GM23338 (cell line): ENCODE data around the gene SYT2. TPM values are rescaled to one million over a fixed set of nuclear protein-coding genes. Genes with fewer than 3 reads are reported as not detected.

Experiments used
- ATAC-seq: fragments of 200-7000 bp; cut with Tn5 transposase; 3 replicates; pipeline ENCODE4 v1.9.1; 2020
- DNase-seq: peaks from one replicate; pipeline ENCODE4 v3.0.0-alpha.2; 2015; ENCODE audit warnings: low spot score
- H2AFZ ChIP-seq: fragments of 200-600 bp; sonication (generic); 2 replicates; pipeline ENCODE4 v1.8.0; 2016; ENCODE audit warnings: antibody characterized with exemption, mild to moderate bottlenecking, moderate library complexity
- H3F3A ChIP-seq: fragments of 200-600 bp; sonication (generic); replicated peaks from 2 replicates; pipeline ENCODE4 v1.8.0; 2017; ENCODE audit warnings: antibody characterized with exemption, mixed run types, low read depth
- H3K27ac ChIP-seq: fragments of 200-600 bp; sonication (generic); 2 replicates; pipeline ENCODE4 v1.6.1; 2016; ENCODE audit warnings: low read depth
- H3K27me3 ChIP-seq: fragments of 200-600 bp; sonication (generic); 2 replicates; pipeline ENCODE4 v1.8.0; 2016; ENCODE audit warnings: mild to moderate bottlenecking, mixed run types, moderate library complexity; ENCODE audit not compliant: insufficient read depth
- H3K36me3 ChIP-seq: fragments of 200-600 bp; sonication (generic); 2 replicates; pipeline ENCODE4 v1.8.0; 2016; ENCODE audit warnings: mild to moderate bottlenecking; ENCODE audit not compliant: insufficient read depth
- H3K4me1 ChIP-seq: fragments of 200-600 bp; sonication (generic); 2 replicates; pipeline ENCODE4 v1.8.0; 2016; ENCODE audit warnings: mild to moderate bottlenecking, moderate library complexity; ENCODE audit not compliant: insufficient read depth
- H3K4me2 ChIP-seq: fragments of 200-600 bp; sonication (generic); 2 replicates; pipeline ENCODE4 v1.7.1; 2017; ENCODE audit warnings: mixed run types
- H3K4me3 ChIP-seq: fragments of 200-600 bp; sonication (generic); 2 replicates; pipeline ENCODE4 v1.6.1; 2016; ENCODE audit warnings: mixed run types
- H3K79me2 ChIP-seq: fragments of 200-600 bp; sonication (generic); replicated peaks from 2 replicates; pipeline ENCODE4 v1.8.0; 2017; ENCODE audit warnings: mild to moderate bottlenecking; ENCODE audit not compliant: insufficient read depth
- H3K9me2 ChIP-seq: fragments of 200-600 bp; sonication (generic); 2 replicates; pipeline ENCODE4 v1.8.0; 2017; ENCODE audit not compliant: insufficient read depth
- H4K20me1 ChIP-seq: fragments of 200-600 bp; sonication (generic); replicated peaks from 2 replicates; pipeline ENCODE4 v1.8.0; 2017; ENCODE audit warnings: mild to moderate bottlenecking; ENCODE audit not compliant: insufficient read depth
- H3K27ac Mint-ChIP-seq: 2 replicates; pipeline ENCODE4 v1.8.0; 2020; ENCODE audit warnings: inconsistent platforms, mild to moderate bottlenecking, moderate library complexity, mixed read lengths
- H3K27me3 Mint-ChIP-seq: 3 replicates; pipeline ENCODE4 v1.8.0; 2022; ENCODE audit warnings: low read depth, mild to moderate bottlenecking, moderate library complexity, mixed read lengths, inconsistent platforms; ENCODE audit not compliant: insufficient read depth, poor library complexity
- H3K36me3 Mint-ChIP-seq: 3 replicates; pipeline ENCODE4 v1.8.0; 2021; ENCODE audit warnings: low read depth, mild to moderate bottlenecking, inconsistent platforms, moderate library complexity, mixed read lengths
- H3K4me1 Mint-ChIP-seq: 3 replicates; pipeline ENCODE4 v1.8.0; 2020; ENCODE audit warnings: mild to moderate bottlenecking, inconsistent platforms, mixed read lengths
- H3K4me3 Mint-ChIP-seq: 3 replicates; pipeline ENCODE4 v1.8.0; 2021; ENCODE audit warnings: moderate library complexity, mild to moderate bottlenecking, inconsistent platforms, mixed read lengths
- H3K9me3 Mint-ChIP-seq: 3 replicates; pipeline ENCODE4 v1.8.0; 2020; ENCODE audit warnings: moderate library complexity, mild to moderate bottlenecking, inconsistent platforms, mixed read lengths
- CREB1 ChIP-seq: fragments of 250-450 bp; sonication (Bioruptor Pico); IDR thresholded peaks from 2 replicates; pipeline ENCODE4 v1.5.0; 2020; ENCODE audit warnings: low read depth, mild to moderate bottlenecking, moderate library complexity
- EZH2 ChIP-seq: fragments of 200-600 bp; sonication (generic); IDR thresholded peaks from one replicate; pipeline ENCODE4 v1.8.0; 2017; ENCODE audit warnings: antibody characterized with exemption, mild to moderate bottlenecking, low read depth; ENCODE audit not compliant: unreplicated experiment
- EZH2phosphoT487 ChIP-seq: fragments of 200-600 bp; sonication (generic); IDR thresholded peaks from one replicate; pipeline ENCODE4 v1.8.1; 2018; ENCODE audit warnings: antibody characterized with exemption; ENCODE audit not compliant: unreplicated experiment
- JUNB ChIP-seq: IDR thresholded peaks from one replicate; pipeline ENCODE4 v1.6.1; 2016; ENCODE audit warnings: antibody characterized with exemption; ENCODE audit not compliant: unreplicated experiment
- NANOG ChIP-seq: IDR thresholded peaks from 2 replicates; pipeline ENCODE4 v1.6.1; 2016; ENCODE audit warnings: antibody characterized with exemption, borderline replicate concordance
- POLR2AphosphoS5 ChIP-seq: IDR thresholded peaks from 2 replicates; pipeline ENCODE4 v1.6.1; 2016; ENCODE audit warnings: antibody characterized with exemption, low read depth
- STAT1 ChIP-seq: IDR thresholded peaks from one replicate; pipeline ENCODE4 v1.6.1; 2016; ENCODE audit warnings: antibody characterized with exemption; ENCODE audit not compliant: unreplicated experiment
- ZNF114 ChIP-seq: fragments of 250-450 bp; sonication (Bioruptor Pico); IDR thresholded peaks from 2 replicates; pipeline ENCODE4 v1.5.0; 2020; ENCODE audit warnings: mild to moderate bottlenecking, moderate library complexity
- ZNF331 ChIP-seq: fragments of 250-450 bp; sonication (Bioruptor Pico); IDR thresholded peaks from 2 replicates; pipeline ENCODE4 v1.5.0; 2020; ENCODE audit warnings: low read depth, mild to moderate bottlenecking, moderate library complexity
- polyA plus RNA-seq: library from polyadenylated mRNA; unstranded; fragments of >200 nt; fragmentation: Nextera tagmentation; extraction: Ambion mirVana; gene quantifications from 2 replicates; pipeline ENCODE4 v1.2.1, GENCODE V29; 2016
- total RNA-seq: library from RNA; depleted of rRNA; stranded (reverse); fragments of >200 nt; shearing (Covaris generic); gene quantifications from 2 replicates; pipeline ENCODE4 v1.2.3, GENCODE V29; 2014
- TF ChIP-seq, protein P1 (sequence below), 2 experiments: fragments of 200-600 bp in 1 of 2; sonication (generic) in 1 of 2; conservative IDR thresholded peaks; 2 replicates each; pipeline versions ENCODE4 v1.5.1 to v1.6.1; 2016 to 2017; ENCODE audit warnings: antibody characterized with exemption in 2 of 2, low read depth in 2 of 2, mild to moderate bottlenecking in 2 of 2, moderate library complexity in 1 of 2
- TF ChIP-seq, protein P2 (sequence below): IDR thresholded peaks from 2 replicates; pipeline ENCODE4 v1.6.1; 2016; ENCODE audit warnings: antibody characterized with exemption
- TF ChIP-seq, protein P3 (sequence below): fragments of 250-450 bp; sonication (Bioruptor Pico); IDR thresholded peaks from 2 replicates; pipeline ENCODE4 v1.5.0; 2020; ENCODE audit warnings: mild to moderate bottlenecking, moderate library complexity

SYT2 gene
- total and polyA plus RNA-seq, 2 experiments from 2014 or later, result 2.4 to 12.5 TPM

DNA sequence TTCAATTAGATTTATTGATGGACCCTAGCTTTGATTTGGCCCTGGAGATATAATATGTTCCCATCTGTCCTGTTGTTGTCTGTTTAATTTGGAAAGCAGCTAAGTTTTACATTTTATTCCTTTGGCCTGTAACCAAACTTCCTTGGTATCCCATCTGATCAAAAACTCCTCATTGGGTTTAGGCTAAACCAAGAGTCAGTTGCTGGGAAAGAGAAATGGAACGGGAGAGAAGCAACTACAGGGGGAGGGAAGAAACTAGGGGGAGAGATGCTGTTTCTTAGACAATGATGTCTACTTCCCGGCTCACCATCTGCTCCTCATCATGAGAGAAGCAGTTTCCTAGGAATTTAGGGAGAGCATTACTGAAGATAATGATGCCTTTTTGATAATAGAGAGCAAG is 141.8 kb downstream of the SYT2 start:
- H3K4me3 ChIP-seq, result no peak overlapping the region
- H3K27me3 ChIP-seq, result no peaks in the 10 kb centered on the region
- Mint-ChIP-seq H3K4me3 (no peak overlapping the region), H3K27ac (peak overlapping the region; percentile 90), H3K4me1 (peaks cover 50% of the 10 kb centered on the region), H3K9me3 (no peaks in the 10 kb centered on the region), H3K27me3 (no peaks in the 10 kb centered on the region), H3K36me3 (no peaks in the 10 kb centered on the region; the same call in 2 of the 3 replicates)
- H2AFZ ChIP-seq, result no peak overlapping the region
- ATAC-seq (no peak), DNase-seq (no peak)
- H3K4me2 ChIP-seq, result peak overlapping the region; percentile 1; the same call in 1 of the 2 replicates
- H3K9me2 ChIP-seq, result no peaks in the 10 kb centered on the region
- peaks cover 31% of the 10 kb centered on the region for H3K4me1 ChIP-seq
- no peak for TF ChIP-seq ZNF331 (CRISPR knock-in tag)
- no peak for TF ChIP-seq JUNB
- TF ChIP-seq ZNF114 (CRISPR knock-in tag), result no peak
- TF ChIP-seq POLR2AphosphoS5, result no peak
- TF ChIP-seq, protein P1, sequence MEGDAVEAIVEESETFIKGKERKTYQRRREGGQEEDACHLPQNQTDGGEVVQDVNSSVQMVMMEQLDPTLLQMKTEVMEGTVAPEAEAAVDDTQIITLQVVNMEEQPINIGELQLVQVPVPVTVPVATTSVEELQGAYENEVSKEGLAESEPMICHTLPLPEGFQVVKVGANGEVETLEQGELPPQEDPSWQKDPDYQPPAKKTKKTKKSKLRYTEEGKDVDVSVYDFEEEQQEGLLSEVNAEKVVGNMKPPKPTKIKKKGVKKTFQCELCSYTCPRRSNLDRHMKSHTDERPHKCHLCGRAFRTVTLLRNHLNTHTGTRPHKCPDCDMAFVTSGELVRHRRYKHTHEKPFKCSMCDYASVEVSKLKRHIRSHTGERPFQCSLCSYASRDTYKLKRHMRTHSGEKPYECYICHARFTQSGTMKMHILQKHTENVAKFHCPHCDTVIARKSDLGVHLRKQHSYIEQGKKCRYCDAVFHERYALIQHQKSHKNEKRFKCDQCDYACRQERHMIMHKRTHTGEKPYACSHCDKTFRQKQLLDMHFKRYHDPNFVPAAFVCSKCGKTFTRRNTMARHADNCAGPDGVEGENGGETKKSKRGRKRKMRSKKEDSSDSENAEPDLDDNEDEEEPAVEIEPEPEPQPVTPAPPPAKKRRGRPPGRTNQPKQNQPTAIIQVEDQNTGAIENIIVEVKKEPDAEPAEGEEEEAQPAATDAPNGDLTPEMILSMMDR (conservative IDR thresholded peaks at IDR 0.05; ENCODE audit: low read depth in 2 of 2), result no peak
- TF ChIP-seq EZH2, result no peak
- TF ChIP-seq, protein P2, sequence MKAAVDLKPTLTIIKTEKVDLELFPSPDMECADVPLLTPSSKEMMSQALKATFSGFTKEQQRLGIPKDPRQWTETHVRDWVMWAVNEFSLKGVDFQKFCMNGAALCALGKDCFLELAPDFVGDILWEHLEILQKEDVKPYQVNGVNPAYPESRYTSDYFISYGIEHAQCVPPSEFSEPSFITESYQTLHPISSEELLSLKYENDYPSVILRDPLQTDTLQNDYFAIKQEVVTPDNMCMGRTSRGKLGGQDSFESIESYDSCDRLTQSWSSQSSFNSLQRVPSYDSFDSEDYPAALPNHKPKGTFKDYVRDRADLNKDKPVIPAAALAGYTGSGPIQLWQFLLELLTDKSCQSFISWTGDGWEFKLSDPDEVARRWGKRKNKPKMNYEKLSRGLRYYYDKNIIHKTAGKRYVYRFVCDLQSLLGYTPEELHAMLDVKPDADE, result no peak
- TF ChIP-seq STAT1, result no peak
- peak overlapping the region; percentile 63 for H3K27ac ChIP-seq
- no peaks in the 10 kb centered on the region for H3K79me2 ChIP-seq
- no peaks in the 10 kb centered on the region for H3F3A ChIP-seq
- H4K20me1 ChIP-seq, result no peaks in the 10 kb centered on the region
- no peaks in the 10 kb centered on the region for H3K36me3 ChIP-seq

DNA sequence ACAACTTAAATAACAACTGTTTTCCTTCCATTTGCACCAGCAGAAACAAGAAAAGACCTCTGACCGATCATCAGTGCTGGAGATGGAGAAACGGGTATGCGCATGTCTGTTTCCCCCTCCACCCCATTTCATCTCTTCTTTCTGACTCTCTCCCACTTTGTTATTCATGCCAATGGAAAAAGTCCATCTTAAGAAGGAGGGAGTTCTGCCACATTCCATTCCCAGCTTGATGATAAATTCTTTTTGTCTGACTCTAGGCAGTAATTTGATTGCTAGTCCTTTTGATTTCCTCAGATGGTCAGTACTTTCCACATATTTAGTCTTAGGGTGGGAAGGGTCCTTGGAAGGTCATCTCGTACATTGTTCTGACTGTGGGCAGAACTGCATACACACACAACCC is 142.5 kb downstream of the SYT2 start:
- Histone ChIP-seq H3F3A (no peaks in the 10 kb centered on the region), H3K27ac (peak overlapping the region; percentile 73), H2AFZ (no peak overlapping the region), H3K4me3 (peak overlapping the region; percentile 24; the same call in 1 of the 2 replicates), H3K4me1 (peaks cover 31% of the 10 kb centered on the region), H3K36me3 (no peaks in the 10 kb centered on the region), H3K9me2 (no peaks in the 10 kb centered on the region), H3K27me3 (no peaks in the 10 kb centered on the region), H4K20me1 (no peaks in the 10 kb centered on the region), H3K79me2 (no peaks in the 10 kb centered on the region), H3K4me2 (peak overlapping the region; percentile 44)
- H3K4me3 Mint-ChIP-seq, result peak overlapping the region; percentile 43
- peak overlapping the region; percentile 90 for H3K27ac Mint-ChIP-seq
- H3K9me3 Mint-ChIP-seq, result no peaks in the 10 kb centered on the region
- no peaks in the 10 kb centered on the region for H3K27me3 Mint-ChIP-seq
- ATAC-seq (peak; percentile 69), DNase-seq (peak; percentile 83)
- no peaks in the 10 kb centered on the region; the same call in 2 of the 3 replicates for H3K36me3 Mint-ChIP-seq
- H3K4me1 Mint-ChIP-seq, result peaks cover 50% of the 10 kb centered on the region
- TF ChIP-seq EZH2phosphoT487 (no peak), NANOG (peak; percentile 52; the same call in 1 of the 2 replicates), ZNF114 (CRISPR knock-in tag) (no peak), CREB1 (CRISPR knock-in tag) (no peak)
- TF ChIP-seq, protein P3, sequence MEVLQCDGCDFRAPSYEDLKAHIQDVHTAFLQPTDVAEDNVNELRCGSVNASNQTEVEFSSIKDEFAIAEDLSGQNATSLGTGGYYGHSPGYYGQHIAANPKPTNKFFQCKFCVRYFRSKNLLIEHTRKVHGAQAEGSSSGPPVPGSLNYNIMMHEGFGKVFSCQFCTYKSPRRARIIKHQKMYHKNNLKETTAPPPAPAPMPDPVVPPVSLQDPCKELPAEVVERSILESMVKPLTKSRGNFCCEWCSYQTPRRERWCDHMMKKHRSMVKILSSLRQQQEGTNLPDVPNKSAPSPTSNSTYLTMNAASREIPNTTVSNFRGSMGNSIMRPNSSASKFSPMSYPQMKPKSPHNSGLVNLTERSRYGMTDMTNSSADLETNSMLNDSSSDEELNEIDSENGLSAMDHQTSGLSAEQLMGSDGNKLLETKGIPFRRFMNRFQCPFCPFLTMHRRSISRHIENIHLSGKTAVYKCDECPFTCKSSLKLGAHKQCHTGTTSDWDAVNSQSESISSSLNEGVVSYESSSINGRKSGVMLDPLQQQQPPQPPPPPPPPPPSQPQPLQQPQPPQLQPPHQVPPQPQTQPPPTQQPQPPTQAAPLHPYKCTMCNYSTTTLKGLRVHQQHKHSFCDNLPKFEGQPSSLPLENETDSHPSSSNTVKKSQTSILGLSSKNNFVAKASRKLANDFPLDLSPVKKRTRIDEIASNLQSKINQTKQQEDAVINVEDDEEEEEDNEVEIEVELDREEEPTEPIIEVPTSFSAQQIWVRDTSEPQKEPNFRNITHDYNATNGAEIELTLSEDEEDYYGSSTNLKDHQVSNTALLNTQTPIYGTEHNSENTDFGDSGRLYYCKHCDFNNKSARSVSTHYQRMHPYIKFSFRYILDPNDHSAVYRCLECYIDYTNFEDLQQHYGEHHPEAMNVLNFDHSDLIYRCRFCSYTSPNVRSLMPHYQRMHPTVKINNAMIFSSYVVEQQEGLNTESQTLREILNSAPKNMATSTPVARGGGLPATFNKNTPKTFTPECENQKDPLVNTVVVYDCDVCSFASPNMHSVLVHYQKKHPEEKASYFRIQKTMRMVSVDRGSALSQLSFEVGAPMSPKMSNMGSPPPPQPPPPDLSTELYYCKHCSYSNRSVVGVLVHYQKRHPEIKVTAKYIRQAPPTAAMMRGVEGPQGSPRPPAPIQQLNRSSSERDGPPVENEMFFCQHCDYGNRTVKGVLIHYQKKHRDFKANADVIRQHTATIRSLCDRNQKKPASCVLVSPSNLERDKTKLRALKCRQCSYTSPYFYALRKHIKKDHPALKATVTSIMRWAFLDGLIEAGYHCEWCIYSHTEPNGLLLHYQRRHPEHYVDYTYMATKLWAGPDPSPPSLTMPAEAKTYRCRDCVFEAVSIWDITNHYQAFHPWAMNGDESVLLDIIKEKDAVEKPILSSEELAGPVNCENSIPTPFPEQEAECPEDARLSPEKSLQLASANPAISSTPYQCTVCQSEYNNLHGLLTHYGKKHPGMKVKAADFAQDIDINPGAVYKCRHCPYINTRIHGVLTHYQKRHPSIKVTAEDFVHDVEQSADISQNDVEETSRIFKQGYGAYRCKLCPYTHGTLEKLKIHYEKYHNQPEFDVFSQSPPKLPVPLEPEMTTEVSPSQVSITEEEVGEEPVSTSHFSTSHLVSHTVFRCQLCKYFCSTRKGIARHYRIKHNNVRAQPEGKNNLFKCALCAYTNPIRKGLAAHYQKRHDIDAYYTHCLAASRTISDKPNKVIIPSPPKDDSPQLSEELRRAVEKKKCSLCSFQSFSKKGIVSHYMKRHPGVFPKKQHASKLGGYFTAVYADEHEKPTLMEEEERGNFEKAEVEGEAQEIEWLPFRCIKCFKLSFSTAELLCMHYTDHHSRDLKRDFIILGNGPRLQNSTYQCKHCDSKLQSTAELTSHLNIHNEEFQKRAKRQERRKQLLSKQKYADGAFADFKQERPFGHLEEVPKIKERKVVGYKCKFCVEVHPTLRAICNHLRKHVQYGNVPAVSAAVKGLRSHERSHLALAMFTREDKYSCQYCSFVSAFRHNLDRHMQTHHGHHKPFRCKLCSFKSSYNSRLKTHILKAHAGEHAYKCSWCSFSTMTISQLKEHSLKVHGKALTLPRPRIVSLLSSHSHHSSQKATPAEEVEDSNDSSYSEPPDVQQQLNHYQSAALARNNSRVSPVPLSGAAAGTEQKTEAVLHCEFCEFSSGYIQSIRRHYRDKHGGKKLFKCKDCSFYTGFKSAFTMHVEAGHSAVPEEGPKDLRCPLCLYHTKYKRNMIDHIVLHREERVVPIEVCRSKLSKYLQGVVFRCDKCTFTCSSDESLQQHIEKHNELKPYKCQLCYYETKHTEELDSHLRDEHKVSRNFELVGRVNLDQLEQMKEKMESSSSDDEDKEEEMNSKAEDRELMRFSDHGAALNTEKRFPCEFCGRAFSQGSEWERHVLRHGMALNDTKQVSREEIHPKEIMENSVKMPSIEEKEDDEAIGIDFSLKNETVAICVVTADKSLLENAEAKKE (CRISPR knock-in tag), result peak; percentile 98
